Panc1 (cell line): ENCODE measurements around the gene EVI2B. TPM values are rescaled to one million over a fixed set of nuclear protein-coding genes. Genes with fewer than 3 reads are reported as not detected.
"Not testable (repeated sequence)": the region's sequence is repeated elsewhere in the genome, so short reads cannot be mapped to it uniquely, and the experiment has no call there.

ENCODE experiments used
- ATAC-seq: fragments of 200-7000 bp; cut with Tn5 transposase; 2 replicates; pipeline ENCODE4 v1.9.1; 2020; ENCODE audit warnings: mild to moderate bottlenecking, moderate library complexity
- BruUV-seq: library from RNA; stranded (reverse); fragments of 400-500 nt; replicated peaks from 2 replicates; lab custom pipeline; 2021; lab: Mats Ljungman, UMichigan
- CTCF ChIA-PET: fragments of 300-600 bp; sonication (Branson Sonifier 250); formaldehyde crosslinking; loops from one replicate; lab custom pipeline; 2022; ENCODE audit warnings: antibody characterized with exemption; lab: Charles Lee
- POLR2A ChIA-PET: fragments of 300-600 bp; sonication (Branson Sonifier 250); formaldehyde crosslinking; loops from one replicate; lab custom pipeline; 2022; ENCODE audit warnings: antibody characterized with exemption; lab: Charles Lee
- DNase-seq: peaks from one replicate; pipeline ENCODE4 v3.0.0-alpha.2; 2010; ENCODE audit warnings: low read depth, low spot score
- H3K27ac ChIP-seq: 2 replicates; pipeline ENCODE4 v1.5.1; 2011; ENCODE audit warnings: mild to moderate bottlenecking, low read length, inconsistent platforms
- H3K27me3 ChIP-seq: fragments of 200-500 bp; sonication (Bioruptor generic); 2 replicates; pipeline ENCODE4 v1.6.0; 2014; ENCODE audit warnings: low read length, inconsistent platforms; ENCODE audit not compliant: control insufficient read depth, insufficient read depth
- H3K36me3 ChIP-seq: fragments of 200-500 bp; sonication (Bioruptor generic); 2 replicates; pipeline ENCODE4 v1.5.1; 2014; ENCODE audit warnings: inconsistent platforms, mild to moderate bottlenecking, low read length, moderate library complexity; ENCODE audit not compliant: control insufficient read depth, insufficient read depth
- H3K4me1 ChIP-seq: 2 replicates; pipeline ENCODE4 v1.5.1; 2011; ENCODE audit warnings: inconsistent platforms, mild to moderate bottlenecking, low read length, moderate library complexity; ENCODE audit not compliant: control insufficient read depth, insufficient read depth
- H3K4me3 ChIP-seq, 2 experiments: 2 replicates each; pipeline ENCODE4 v1.5.1; 2011 to 2012; ENCODE audit warnings: low read depth in 2 of 2, low read length in 2 of 2, mild to moderate bottlenecking in 2 of 2, inconsistent platforms in 1 of 2, moderate library complexity in 1 of 2
- H3K9me3 ChIP-seq: fragments of 200-500 bp; sonication (Bioruptor generic); 2 replicates; pipeline ENCODE4 v1.5.1; 2014; ENCODE audit warnings: low read depth, mild to moderate bottlenecking, inconsistent platforms, low read length, moderate library complexity; ENCODE audit not compliant: control insufficient read depth, insufficient read depth
- CTCF ChIP-seq: fragments of 450-650 bp; IDR thresholded peaks from 2 replicates; pipeline ENCODE4 v1.5.1; 2017; ENCODE audit warnings: mild to moderate bottlenecking
- POLR2AphosphoS5 ChIP-seq: IDR thresholded peaks from 2 replicates; pipeline ENCODE4 v1.6.1; 2012; ENCODE audit warnings: mild to moderate bottlenecking, low read depth, low read length, moderate library complexity
- REST ChIP-seq, 2 experiments: IDR thresholded peaks; 2 replicates each; pipeline ENCODE4 v1.6.1; 2011 to 2012; ENCODE audit warnings: low read depth in 2 of 2, control low read depth in 1 of 2, low read length in 1 of 2, mild to moderate bottlenecking in 1 of 2, moderate library complexity in 1 of 2; ENCODE audit not compliant: insufficient read depth in 1 of 2
- SIN3A ChIP-seq: IDR thresholded peaks from 2 replicates; pipeline ENCODE4 v1.6.1; 2012; ENCODE audit warnings: low read depth, mild to moderate bottlenecking, low read length, moderate library complexity, borderline replicate concordance; ENCODE audit not compliant: insufficient read depth
- TCF7L2 ChIP-seq: IDR thresholded peaks from 2 replicates; pipeline ENCODE4 v1.6.1; 2011; ENCODE audit warnings: mild to moderate bottlenecking, low read depth, low read length, inconsistent platforms
- in situ Hi-C: cut with HindIII; loops from 2 replicates; pipeline ENCODE4 v1.10.0; 2016; ENCODE audit warnings: low sequenced_read_pairs, low pct_unique_long_range_greater_than_20kb
- intact Hi-C: fragments of 100-400 bp; cut with micrococcal nuclease; formaldehyde crosslinking; loops from one replicate; pipeline ENCODE4 v1.10.0; 2022; ENCODE audit not compliant: unreplicated experiment
- total RNA-seq: library from RNA; stranded (reverse); gene quantifications from one replicate; pipeline ENCODE4 v1.2.1, GENCODE V29; 2021; ENCODE audit not compliant: unreplicated experiment

The EVI2B gene
- total RNA-seq, 1 experiment from 2014 or later = 0.08 TPM

- TF ChIP-seq TCF7L2 = no peak
- no peak for TF ChIP-seq SIN3A
- TF ChIP-seq POLR2AphosphoS5 = no peak
- TF ChIP-seq REST (IDR thresholded peaks at IDR 0.05; ENCODE audit: insufficient read depth in 1 of 2, low read depth in 2 of 2, low read length in 1 of 2) = no peak
- TF ChIP-seq CTCF = no peak
- Histone ChIP-seq H3K4me3 (no peak overlapping the region), H3K9me3 (no peaks in the 10 kb centered on the region), H3K27ac (no peak overlapping the region), H3K27me3 (no peaks in the 10 kb centered on the region), H3K36me3 (no peaks in the 10 kb centered on the region; the same call in 1 of the 2 replicates), H3K4me1 (no peaks in the 10 kb centered on the region)
- no peak for DNase-seq
- POLR2A ChIA-PET = no interaction called here
- no TSS peak for BruUV-seq
- intact Hi-C loops = no loop called here
- CTCF ChIA-PET = no interaction called here
- no peak for ATAC-seq
- in situ Hi-C loops = no loop called here
These were observed 24.1 kb downstream of the EVI2B start for GRCh38 chr17:31289790-31290189.

GRCh38 chr17:31287932-31288331 is 25.9 kb downstream of the EVI2B start:
- H3K27me3 ChIP-seq, POLR2A ChIA-PET, intact Hi-C loops, H3K4me3 ChIP-seq, ATAC-seq, H3K36me3 ChIP-seq, H3K9me3 ChIP-seq, H3K27ac ChIP-seq, H3K4me1 ChIP-seq, DNase-seq, in situ Hi-C loops, BruUV-seq: not testable (repeated sequence)
- CTCF ChIA-PET = interaction anchor here (0.6 to 0.7 kb wide), 2 partner anchors 625 to 940 kb away, joined by 3 to 4 read pairs; no protein-coding TSS in a partner anchor

- in situ Hi-C loops (no loop called here), intact Hi-C loops (no loop called here)
- no peaks in the 10 kb centered on the region; the same call in 1 of the 2 replicates for H3K36me3 ChIP-seq
- no peak for ATAC-seq
- POLR2A ChIA-PET = no interaction called here
- H3K9me3 ChIP-seq = no peaks in the 10 kb centered on the region
- TF ChIP-seq POLR2AphosphoS5 (no peak), SIN3A (no peak), REST (IDR thresholded peaks at IDR 0.05; ENCODE audit: insufficient read depth in 1 of 2, low read depth in 2 of 2, low read length in 1 of 2) (no peak), TCF7L2 (no peak), CTCF (no peak)
- no TSS peak for BruUV-seq
- no peak overlapping the region for H3K4me3 ChIP-seq
- DNase-seq = no peak
- H3K4me1 ChIP-seq = no peaks in the 10 kb centered on the region
- CTCF ChIA-PET = no interaction called here
- no peak overlapping the region for H3K27ac ChIP-seq
- no peaks in the 10 kb centered on the region for H3K27me3 ChIP-seq
These were observed 27.3 kb downstream of the EVI2B start for GRCh38 chr17:31286587-31286986.
